ENCODE data around the gene NXPH2.

Gene NXPH2

GRCh38 chr2:138779781-138780445, at the start of gene NXPH2:
Gene NXPH2, minus strand, starts transcription at chr2:138780390. Its CDS starts 149 bp downstream, at chr2:138780241.
- DNase-seq: no peak

GRCh38 chr2:138829326-138829919, 49.2 kb upstream of the NXPH2 start:
- peak; percentile 59 for DNase-seq

GRCh38 chr2:138827426-138828054, 47.4 kb upstream of the NXPH2 start:
- no peak for DNase-seq

GRCh38 chr2:138823666-138824065, 43.5 kb upstream of the NXPH2 start:
- DNase-seq: no peak

GRCh38 chr2:138819964-138820363, 39.8 kb upstream of the NXPH2 start:
- DNase-seq: no peak

GRCh38 chr2:138818556-138818955, 38.4 kb upstream of the NXPH2 start:
- no peak for DNase-seq

GRCh38 chr2:138814123-138814898, 34.1 kb upstream of the NXPH2 start:
- no peak for DNase-seq

- no peak for DNase-seq
Observed at GRCh38 chr2:138811431-138811830, 31.2 kb upstream of the NXPH2 start.

- DNase-seq: no peak
Observed at GRCh38 chr2:138794724-138795123, 14.5 kb upstream of the NXPH2 start.

GRCh38 chr2:138787053-138787666, 7.0 kb upstream of the NXPH2 start:
- no peak for DNase-seq

- no peak for DNase-seq
Observed at GRCh38 chr2:138782383-138782782, 2.2 kb upstream of the NXPH2 start.

GRCh38 chr2:138780908-138781307, 718 bp upstream of the NXPH2 start:
- DNase-seq: no peak

- no peak for DNase-seq
Observed at GRCh38 chr2:138780446-138780880, 273 bp upstream of the NXPH2 start.

GRCh38 chr2:138779406-138779780, 797 bp downstream of the NXPH2 start:
- DNase-seq: no peak

- DNase-seq: no peak
Observed at GRCh38 chr2:138777996-138778395, 2.2 kb downstream of the NXPH2 start.

GRCh38 chr2:138775736-138776135, 4.5 kb downstream of the NXPH2 start:
- no peak for DNase-seq

- no peak for DNase-seq
Observed at GRCh38 chr2:138771534-138771933, 8.7 kb downstream of the NXPH2 start.

- DNase-seq: no peak
Observed at GRCh38 chr2:138767101-138767500, 13.1 kb downstream of the NXPH2 start.

- DNase-seq: no peak
Observed at GRCh38 chr2:138766464-138766863, 13.7 kb downstream of the NXPH2 start.

GRCh38 chr2:138763971-138764370, 16.2 kb downstream of the NXPH2 start:
- DNase-seq: no peak

- DNase-seq: no peak
Observed at GRCh38 chr2:138762533-138762932, 17.7 kb downstream of the NXPH2 start.

GRCh38 chr2:138760676-138761075, 19.5 kb downstream of the NXPH2 start:
- DNase-seq: no peak

GRCh38 chr2:138757384-138757783, 22.8 kb downstream of the NXPH2 start:
- DNase-seq: no peak

All from activated CD8-positive, alpha-beta memory T cell treated with anti-CD3 and anti-CD28 coated beads for 24 hours (primary cell).